HCT116 (cell line): ENCODE measurements around the gene TBC1D12.

Experiments used
- POLR2A ChIP-seq: IDR thresholded peaks from 2 replicates; pipeline ENCODE4 v1.7.0; 2011; ENCODE audit warnings: borderline replicate concordance; ENCODE audit not compliant: insufficient read depth, insufficient read length; ENCODE audit errors: extremely low read depth
- POLR2AphosphoS5 ChIP-seq: IDR thresholded peaks from 2 replicates; pipeline ENCODE4 v1.6.1; 2011; ENCODE audit warnings: mild to moderate bottlenecking, low read depth, low read length, moderate library complexity
- TF ChIP-seq, protein P1 (sequence below): IDR thresholded peaks from 2 replicates; pipeline ENCODE4 v1.6.1; 2012; ENCODE audit warnings: low read depth
- TF ChIP-seq, protein P2 (sequence below), 3 experiments: fragments of 200-600 bp in 1 of 3; sonication (generic) in 1 of 3; IDR thresholded peaks in 2 of 3; conservative IDR thresholded peaks in 1 of 3; 2 replicates each; pipeline ENCODE4 v1.5.1; 2012 to 2017; ENCODE audit warnings: low read depth in 2 of 3, low read length in 2 of 3, antibody characterized with exemption in 1 of 3, borderline replicate concordance in 1 of 3, control low read depth in 1 of 3, mild to moderate bottlenecking in 1 of 3, mixed read lengths in 1 of 3, mixed run types in 1 of 3, moderate library complexity in 1 of 3; ENCODE audit not compliant: insufficient read depth in 1 of 3

DNA sequence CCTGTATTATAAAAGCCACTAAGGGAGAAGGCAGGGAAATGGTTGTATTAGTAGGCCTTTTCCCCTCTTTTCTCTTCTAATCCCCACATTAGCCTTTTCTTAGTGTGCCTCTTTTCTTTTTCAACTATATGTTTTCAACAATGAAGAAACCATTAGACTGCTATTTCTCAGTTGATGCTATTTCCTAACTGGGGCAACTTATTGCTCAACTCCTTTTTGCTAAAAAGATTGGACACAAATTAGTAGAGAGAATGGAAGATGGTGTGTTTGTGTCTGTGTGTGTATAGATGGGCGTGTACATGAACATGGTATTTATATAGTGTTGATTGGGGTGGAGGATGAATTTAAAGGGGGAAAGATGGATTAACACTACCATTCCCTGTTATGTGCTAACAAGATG is 28.4 kb downstream of the TBC1D12 start:
- TF ChIP-seq, protein P1, sequence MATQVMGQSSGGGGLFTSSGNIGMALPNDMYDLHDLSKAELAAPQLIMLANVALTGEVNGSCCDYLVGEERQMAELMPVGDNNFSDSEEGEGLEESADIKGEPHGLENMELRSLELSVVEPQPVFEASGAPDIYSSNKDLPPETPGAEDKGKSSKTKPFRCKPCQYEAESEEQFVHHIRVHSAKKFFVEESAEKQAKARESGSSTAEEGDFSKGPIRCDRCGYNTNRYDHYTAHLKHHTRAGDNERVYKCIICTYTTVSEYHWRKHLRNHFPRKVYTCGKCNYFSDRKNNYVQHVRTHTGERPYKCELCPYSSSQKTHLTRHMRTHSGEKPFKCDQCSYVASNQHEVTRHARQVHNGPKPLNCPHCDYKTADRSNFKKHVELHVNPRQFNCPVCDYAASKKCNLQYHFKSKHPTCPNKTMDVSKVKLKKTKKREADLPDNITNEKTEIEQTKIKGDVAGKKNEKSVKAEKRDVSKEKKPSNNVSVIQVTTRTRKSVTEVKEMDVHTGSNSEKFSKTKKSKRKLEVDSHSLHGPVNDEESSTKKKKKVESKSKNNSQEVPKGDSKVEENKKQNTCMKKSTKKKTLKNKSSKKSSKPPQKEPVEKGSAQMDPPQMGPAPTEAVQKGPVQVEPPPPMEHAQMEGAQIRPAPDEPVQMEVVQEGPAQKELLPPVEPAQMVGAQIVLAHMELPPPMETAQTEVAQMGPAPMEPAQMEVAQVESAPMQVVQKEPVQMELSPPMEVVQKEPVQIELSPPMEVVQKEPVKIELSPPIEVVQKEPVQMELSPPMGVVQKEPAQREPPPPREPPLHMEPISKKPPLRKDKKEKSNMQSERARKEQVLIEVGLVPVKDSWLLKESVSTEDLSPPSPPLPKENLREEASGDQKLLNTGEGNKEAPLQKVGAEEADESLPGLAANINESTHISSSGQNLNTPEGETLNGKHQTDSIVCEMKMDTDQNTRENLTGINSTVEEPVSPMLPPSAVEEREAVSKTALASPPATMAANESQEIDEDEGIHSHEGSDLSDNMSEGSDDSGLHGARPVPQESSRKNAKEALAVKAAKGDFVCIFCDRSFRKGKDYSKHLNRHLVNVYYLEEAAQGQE = no peak
- no peak for TF ChIP-seq POLR2A
- TF ChIP-seq POLR2AphosphoS5 = no peak
- TF ChIP-seq, protein P2, sequence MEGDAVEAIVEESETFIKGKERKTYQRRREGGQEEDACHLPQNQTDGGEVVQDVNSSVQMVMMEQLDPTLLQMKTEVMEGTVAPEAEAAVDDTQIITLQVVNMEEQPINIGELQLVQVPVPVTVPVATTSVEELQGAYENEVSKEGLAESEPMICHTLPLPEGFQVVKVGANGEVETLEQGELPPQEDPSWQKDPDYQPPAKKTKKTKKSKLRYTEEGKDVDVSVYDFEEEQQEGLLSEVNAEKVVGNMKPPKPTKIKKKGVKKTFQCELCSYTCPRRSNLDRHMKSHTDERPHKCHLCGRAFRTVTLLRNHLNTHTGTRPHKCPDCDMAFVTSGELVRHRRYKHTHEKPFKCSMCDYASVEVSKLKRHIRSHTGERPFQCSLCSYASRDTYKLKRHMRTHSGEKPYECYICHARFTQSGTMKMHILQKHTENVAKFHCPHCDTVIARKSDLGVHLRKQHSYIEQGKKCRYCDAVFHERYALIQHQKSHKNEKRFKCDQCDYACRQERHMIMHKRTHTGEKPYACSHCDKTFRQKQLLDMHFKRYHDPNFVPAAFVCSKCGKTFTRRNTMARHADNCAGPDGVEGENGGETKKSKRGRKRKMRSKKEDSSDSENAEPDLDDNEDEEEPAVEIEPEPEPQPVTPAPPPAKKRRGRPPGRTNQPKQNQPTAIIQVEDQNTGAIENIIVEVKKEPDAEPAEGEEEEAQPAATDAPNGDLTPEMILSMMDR (IDR thresholded peaks at IDR 0.05 in 2 of 3, conservative IDR thresholded peaks at IDR 0.05 in 1 of 3; ENCODE audit: borderline replicate concordance in 1 of 3, insufficient read depth in 1 of 3, low read depth in 2 of 3, low read length in 2 of 3) = no peak
